ENCODE measurements around the gene HBS1L. TPM values are rescaled to one million over a fixed set of nuclear protein-coding genes. Genes with fewer than 3 reads are reported as not detected.

The HBS1L gene
- total and polyA plus RNA-seq, 10 of the 15 experiments (the other 5 are each of a cell fraction or from before 2014, with no cell fraction given) = 58.7 to 142 (median 78.8) TPM

DNA sequence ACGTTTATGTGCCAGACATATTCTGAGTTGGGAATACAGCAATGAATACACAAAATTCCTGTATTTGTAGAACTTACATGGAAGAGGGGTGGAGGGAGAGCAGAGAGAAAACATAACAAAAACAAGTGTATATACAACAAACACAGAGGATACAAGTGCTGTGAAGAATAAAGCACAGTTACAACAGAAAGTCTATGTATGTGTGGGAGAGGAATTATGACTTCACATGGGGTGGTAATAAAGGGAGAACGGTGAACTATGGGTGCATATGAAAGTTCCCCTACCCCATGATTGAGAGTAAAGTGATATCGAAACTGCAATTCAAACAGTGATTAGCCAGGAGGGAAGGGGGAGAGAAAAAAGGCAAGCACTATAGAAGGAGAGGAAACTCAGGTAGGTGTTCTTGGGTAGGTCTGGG lies 24.6 kb downstream of the HBS1L start (continued):
- TF ChIP-seq, protein P1, sequence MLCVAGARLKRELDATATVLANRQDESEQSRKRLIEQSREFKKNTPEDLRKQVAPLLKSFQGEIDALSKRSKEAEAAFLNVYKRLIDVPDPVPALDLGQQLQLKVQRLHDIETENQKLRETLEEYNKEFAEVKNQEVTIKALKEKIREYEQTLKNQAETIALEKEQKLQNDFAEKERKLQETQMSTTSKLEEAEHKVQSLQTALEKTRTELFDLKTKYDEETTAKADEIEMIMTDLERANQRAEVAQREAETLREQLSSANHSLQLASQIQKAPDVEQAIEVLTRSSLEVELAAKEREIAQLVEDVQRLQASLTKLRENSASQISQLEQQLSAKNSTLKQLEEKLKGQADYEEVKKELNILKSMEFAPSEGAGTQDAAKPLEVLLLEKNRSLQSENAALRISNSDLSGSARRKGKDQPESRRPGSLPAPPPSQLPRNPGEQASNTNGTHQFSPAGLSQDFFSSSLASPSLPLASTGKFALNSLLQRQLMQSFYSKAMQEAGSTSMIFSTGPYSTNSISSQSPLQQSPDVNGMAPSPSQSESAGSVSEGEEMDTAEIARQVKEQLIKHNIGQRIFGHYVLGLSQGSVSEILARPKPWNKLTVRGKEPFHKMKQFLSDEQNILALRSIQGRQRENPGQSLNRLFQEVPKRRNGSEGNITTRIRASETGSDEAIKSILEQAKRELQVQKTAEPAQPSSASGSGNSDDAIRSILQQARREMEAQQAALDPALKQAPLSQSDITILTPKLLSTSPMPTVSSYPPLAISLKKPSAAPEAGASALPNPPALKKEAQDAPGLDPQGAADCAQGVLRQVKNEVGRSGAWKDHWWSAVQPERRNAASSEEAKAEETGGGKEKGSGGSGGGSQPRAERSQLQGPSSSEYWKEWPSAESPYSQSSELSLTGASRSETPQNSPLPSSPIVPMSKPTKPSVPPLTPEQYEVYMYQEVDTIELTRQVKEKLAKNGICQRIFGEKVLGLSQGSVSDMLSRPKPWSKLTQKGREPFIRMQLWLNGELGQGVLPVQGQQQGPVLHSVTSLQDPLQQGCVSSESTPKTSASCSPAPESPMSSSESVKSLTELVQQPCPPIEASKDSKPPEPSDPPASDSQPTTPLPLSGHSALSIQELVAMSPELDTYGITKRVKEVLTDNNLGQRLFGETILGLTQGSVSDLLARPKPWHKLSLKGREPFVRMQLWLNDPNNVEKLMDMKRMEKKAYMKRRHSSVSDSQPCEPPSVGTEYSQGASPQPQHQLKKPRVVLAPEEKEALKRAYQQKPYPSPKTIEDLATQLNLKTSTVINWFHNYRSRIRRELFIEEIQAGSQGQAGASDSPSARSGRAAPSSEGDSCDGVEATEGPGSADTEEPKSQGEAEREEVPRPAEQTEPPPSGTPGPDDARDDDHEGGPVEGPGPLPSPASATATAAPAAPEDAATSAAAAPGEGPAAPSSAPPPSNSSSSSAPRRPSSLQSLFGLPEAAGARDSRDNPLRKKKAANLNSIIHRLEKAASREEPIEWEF (IDR thresholded peaks at IDR 0.05; ENCODE audit: insufficient replicate concordance, low read depth, low read length) = peak; percentile 84
- TF ChIP-seq SMC3 (IDR thresholded peaks at IDR 0.05; ENCODE audit: borderline replicate concordance, low read length) = no peak
- TF ChIP-seq RB1 (IDR thresholded peaks at IDR 0.05; ENCODE audit: borderline replicate concordance) = peak; percentile 60; the same call in 1 of the 2 replicates
- no peak for TF ChIP-seq PAX8 (IDR thresholded peaks at IDR 0.05)
- peak; percentile 83 for TF ChIP-seq BCL11A (IDR thresholded peaks at IDR 0.05; ENCODE audit: low read depth, low read length)
- TF ChIP-seq TCF12 (IDR thresholded peaks at IDR 0.05; ENCODE audit: low read depth, low read length) = no peak
- TF ChIP-seq, protein P2, sequence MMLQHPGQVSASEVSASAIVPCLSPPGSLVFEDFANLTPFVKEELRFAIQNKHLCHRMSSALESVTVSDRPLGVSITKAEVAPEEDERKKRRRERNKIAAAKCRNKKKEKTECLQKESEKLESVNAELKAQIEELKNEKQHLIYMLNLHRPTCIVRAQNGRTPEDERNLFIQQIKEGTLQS (IDR thresholded peaks at IDR 0.05; ENCODE audit: borderline replicate concordance, extremely low read depth, low read depth, low read length) = no peak
- TF ChIP-seq CEBPB (IDR thresholded peaks at IDR 0.05; ENCODE audit: borderline replicate concordance in 1 of 2, low read depth in 2 of 2, low read length in 2 of 2) = peak in 1 of 2 experiments; percentile 77; a peak in 1 of 4 replicates

Data from GM12878 (cell line).